NCI-H187 (cell line): ENCODE results near the gene CACNA1H.
"Not testable (repeated sequence)": the region's sequence is repeated elsewhere in the genome, so short reads cannot be mapped to it uniquely, and the experiment has no call there.

ENCODE experiments used
- DNase-seq, 2 experiments: peaks; one replicate each; lab custom pipeline; 2025; lab: John Stamatoyannopoulos, UW

CACNA1H gene

DNA sequence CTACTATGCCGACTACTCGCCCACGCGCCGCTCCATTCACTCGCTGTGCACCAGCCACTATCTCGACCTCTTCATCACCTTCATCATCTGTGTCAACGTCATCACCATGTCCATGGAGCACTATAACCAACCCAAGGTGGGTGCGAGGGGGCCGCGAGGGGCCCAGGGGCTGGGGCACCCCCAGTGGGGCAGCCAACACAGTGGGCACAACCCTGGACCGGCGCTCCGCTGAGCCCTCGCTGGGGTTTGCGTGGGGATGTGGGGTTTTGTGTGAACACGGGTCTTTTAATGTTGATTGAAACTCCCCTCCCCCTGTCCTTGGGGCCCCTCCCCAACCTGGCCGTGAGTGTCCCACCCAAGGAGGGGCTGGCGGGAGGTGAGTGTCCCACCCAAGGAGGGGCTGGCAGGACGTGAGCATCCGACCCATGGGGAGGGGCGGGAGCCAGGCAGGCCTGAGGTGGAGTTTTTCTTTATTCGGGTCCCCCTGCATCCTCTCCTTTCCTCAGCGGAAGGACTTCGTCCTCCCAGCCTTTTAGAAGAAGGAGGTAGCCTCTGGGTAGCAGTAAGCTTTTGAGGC lies 61.0 kb downstream of the CACNA1H start:
- no peak for DNase-seq

DNA sequence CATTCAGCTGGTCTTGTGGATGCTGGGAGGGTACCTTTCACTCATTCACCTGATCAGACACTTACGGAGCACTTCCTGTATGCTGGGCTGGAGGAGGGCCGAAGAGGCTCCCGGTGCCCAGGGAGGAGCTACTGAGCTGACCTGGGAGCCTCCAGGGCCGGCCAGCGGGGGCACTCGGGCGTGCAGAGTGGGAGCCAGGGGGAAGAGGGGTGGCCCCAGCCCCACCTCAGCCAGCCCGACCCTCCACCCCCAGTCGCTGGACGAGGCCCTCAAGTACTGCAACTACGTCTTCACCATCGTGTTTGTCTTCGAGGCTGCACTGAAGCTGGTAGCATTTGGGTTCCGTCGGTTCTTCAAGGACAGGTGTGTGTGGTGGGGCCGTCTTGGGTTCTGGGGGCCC lies 61.8 kb downstream of the CACNA1H start:
- DNase-seq: no peak

GRCh38 chr16:1215574-1216295 lies 62.8 kb downstream of the CACNA1H start:
- no peak for DNase-seq

DNA sequence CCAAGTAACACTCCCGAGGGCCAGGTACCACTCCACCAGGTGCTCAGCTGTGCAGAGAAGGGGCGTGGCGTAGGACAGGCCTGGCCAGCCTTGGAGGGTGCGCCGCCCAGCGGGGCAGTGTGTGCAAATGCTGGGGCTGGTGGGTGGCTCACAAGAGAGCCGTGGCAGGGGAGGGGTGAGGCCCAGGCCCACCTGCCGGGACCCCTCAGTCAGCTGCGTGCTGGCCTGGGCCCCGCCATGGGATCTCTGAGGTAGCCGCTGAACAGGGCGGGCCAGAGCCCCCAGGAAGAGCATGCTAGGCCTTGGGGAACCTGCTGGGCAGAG lies 63.4 kb downstream of the CACNA1H start:
- no peak for DNase-seq

- DNase-seq: no peak
Observed at GRCh38 chr16:1216681-1217400, 63.9 kb downstream of the CACNA1H start.

DNA sequence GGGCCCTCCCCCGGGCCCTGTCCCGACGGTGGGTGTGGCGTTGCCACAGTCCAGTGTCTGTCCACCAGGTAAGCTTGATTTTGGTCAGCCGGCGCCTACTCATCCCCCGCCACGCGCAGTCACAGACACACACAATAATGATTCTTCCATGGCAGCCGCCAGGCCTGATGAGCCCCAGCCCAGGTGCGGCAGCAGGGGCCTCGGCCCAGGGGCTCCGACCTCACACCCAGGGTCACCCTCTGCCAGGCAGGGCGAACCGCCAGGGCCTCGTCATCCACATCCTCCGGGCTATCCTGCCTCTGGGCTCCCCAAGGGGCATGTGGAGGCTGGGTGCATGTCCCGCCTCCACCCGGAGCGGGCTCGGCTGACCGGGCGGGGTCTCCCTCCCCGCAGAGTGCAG lies 64.6 kb downstream of the CACNA1H start:
- DNase-seq: no peak

- no peak for DNase-seq
Observed at GRCh38 chr16:1218061-1218929, 65.4 kb downstream of the CACNA1H start.

DNA sequence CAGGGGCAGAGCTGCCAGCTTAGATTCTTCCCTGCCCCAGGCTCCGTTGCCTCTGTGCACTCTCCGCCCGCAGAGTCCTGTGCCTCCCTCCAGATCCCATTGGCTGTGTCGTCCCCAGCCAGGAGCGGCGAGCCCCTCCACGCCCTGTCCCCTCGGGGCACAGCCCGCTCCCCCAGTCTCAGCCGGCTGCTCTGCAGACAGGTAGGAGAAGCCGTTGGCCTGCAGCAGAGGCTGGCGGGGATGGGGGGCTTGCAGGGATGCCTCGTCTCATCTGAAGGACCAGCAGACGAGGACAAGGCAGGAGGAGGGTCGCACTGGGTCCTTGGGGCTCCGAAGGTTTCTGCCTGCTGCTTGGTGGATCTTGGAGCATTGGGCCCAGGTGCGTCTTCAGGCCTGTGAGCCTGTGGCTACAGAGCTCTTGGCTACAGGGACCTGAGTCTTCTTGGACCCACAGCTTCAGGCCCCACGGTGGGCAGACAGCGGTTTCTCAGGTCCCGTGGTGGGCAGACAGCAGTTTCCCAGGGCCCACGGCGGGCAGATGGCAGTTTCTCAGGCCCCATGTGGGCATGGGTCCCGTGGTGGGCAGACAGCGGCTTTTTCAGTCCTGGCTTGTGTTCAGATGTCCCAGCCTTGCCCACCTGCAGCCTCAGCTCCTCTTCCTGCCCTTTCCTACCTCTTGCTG lies 66.2 kb downstream of the CACNA1H start:
- DNase-seq: no peak

DNA sequence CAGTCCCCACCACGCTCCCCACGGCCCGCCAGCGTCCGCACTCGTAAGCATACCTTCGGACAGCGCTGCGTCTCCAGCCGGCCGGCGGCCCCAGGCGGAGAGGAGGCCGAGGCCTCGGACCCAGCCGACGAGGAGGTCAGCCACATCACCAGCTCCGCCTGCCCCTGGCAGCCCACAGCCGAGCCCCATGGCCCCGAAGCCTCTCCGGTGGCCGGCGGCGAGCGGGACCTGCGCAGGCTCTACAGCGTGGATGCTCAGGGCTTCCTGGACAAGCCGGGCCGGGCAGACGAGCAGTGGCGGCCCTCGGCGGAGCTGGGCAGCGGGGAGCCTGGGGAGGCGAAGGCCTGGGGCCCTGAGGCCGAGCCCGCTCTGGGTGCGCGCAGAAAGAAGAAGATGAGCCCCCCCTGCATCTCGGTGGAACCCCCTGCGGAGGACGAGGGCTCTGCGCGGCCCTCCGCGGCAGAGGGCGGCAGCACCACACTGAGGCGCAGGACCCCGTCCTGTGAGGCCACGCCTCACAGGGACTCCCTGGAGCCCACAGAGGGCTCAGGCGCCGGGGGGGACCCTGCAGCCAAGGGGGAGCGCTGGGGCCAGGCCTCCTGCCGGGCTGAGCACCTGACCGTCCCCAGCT lies 67.3 kb downstream of the CACNA1H start:
- DNase-seq: no peak

DNA sequence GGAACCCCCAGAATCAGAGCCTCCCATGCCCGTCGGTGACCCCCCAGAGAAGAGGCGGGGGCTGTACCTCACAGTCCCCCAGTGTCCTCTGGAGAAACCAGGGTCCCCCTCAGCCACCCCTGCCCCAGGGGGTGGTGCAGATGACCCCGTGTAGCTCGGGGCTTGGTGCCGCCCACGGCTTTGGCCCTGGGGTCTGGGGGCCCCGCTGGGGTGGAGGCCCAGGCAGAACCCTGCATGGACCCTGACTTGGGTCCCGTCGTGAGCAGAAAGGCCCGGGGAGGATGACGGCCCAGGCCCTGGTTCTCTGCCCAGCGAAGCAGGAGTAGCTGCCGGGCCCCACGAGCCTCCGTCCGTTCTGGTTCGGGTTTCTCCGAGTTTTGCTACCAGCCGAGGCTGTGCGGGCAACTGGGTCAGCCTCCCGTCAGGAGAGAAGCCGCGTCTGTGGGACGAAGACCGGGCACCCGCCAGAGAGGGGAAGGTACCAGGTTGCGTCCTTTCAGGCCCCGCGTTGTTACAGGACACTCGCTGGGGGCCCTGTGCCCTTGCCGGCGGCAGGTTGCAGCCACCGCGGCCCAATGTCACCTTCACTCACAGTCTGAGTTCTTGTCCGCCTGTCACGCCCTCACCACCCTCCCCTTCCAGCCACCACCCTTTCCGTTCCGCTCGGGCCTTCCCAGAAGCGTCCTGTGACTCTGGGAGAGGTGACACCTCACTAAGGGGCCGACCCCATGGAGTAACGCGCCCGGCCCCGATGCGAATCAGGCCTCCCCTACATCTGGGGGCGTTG lies 68.1 kb downstream of the CACNA1H start:
- no peak for DNase-seq

DNA sequence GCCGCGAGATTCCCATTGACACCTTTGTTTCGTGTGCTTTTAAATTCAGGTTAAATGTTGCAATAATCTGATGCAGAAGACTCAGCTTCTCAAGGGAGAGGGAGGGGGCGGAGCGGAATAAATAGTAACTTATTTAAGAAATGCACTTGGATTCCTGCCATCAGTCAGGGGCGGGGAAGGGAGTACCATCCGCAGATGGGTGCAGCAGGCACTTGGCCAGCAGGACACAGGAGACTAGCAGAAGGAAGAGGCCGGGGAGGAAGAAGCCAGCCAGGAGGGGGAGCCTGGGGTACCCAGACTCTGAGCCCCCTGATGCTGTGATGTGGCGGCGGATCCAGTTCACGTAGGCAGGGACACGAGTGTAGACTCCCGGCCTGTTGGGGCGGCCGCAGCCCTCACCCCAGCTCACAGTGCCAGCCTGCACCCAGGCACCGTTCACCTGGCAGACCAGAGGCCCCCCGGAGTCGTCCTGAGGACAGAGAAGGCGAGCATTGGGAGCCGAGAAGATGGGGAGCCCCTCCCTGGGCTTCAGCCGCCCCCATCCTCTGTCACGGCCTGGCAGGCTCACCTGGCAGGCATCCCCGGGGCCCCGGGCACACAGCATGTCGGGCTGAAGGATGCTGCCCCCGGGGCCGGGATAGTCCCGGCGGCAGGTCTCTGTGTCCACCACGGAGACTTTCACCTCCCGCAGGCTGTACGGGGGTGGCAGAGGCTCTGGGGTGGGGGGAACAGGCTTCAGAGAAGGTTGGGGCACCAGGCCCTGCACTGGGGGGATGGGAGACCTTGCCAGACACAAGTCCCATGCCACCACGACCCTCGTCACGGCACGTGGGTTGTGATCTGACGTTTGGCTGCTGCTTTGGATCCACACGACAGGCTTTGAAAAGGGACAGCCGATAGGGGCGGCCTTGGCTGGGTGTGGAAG lies 69.0 kb downstream of the CACNA1H start:
- DNase-seq: no peak

GRCh38 chr16:1222553-1223354 lies 69.8 kb downstream of the CACNA1H start:
- no peak for DNase-seq

DNA sequence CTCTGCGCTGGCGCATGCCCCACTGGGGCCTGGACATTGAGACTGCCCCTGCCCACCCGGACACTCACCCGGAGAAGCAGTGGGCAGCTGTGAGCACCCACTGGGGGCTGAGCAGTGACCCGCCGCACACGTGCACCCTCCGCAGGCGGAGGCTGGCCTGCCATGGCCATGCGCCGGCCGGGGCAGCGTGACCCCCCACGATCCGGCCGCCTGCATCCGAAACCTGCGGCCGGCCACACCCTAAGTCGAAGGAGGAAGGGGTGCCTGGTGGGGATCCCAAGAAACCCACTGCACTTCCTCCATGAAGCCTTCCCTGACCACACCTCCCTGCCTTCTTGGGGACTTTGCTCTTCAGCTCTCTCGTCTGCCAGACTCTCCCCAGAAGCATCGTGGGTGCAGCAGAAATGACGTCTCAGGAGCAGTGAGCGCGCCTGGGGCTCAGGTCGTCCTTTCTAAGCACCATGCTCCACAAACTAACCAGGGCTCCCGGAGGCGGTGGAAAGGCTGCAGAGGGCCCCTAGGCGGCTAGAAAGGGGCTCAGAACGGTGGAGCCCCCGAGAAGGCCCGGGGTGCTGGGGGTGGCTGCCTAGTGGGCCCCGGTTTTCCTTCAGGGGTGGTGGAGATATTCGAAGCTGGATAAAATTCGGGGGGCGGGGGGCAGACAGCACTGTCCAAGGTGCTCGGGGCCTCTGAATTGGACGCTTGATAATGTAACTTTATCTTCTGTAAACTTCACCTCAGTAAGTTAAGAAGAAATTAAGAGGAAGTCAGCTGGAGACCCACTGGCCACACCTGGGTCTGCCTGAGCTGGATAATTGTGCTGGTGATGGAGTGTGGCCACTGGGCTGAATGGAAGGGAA lies 70.7 kb downstream of the CACNA1H start:
- no peak for DNase-seq

- no peak for DNase-seq
Observed at GRCh38 chr16:1224558-1224957, 71.7 kb downstream of the CACNA1H start.

- DNase-seq: no peak
Observed at GRCh38 chr16:1225051-1225451, 72.1 kb downstream of the CACNA1H start, which contains the start of gene TPSG1. TPSG1 (minus strand) TSS chr16:1225268; CDS start chr16:1225252, 16 bp downstream.

GRCh38 chr16:1225728-1226311 lies 72.9 kb downstream of the CACNA1H start:
- not testable (repeated sequence) for DNase-seq

DNA sequence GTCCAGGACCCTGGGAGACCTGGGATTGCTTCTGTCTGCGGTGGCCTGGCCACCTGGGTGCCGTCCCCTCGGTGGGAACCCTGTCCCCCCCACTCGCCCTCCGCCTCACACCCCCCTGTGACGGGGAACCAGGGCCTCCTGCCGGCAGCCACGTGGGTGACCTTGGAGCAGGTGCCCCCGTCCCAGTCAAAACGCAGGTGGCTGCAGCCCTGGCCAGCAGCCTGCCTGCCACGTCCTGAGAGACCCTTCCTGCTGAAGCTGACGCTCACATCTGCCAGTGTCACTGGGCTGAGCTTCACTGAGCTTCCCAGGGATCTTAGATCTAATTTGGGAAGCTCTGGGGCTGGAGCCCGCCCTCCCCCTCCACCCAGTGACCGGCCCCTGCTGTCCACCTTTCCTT lies 73.8 kb downstream of the CACNA1H start:
- not testable (repeated sequence) for DNase-seq
